ENCODE results near the gene AKAP10.
A peak's percentile ranks its signal among the peaks of the same experiment; 100 is the strongest.
"Not testable (repeated sequence)": the region's sequence is repeated elsewhere in the genome, so short reads cannot be mapped to it uniquely, and the experiment has no call there.

The AKAP10 gene

GRCh38 chr17:19867329-19868078 is 110.1 kb downstream of the AKAP10 start, which contains the start of gene ULK2:
TSS of gene ULK2 (minus strand) at chr17:19867936. CDS start at chr17:19867417, 519 bp downstream.
- DNase-seq (ENCODE audit: low read depth) = peak; percentile 18

GRCh38 chr17:19867079-19867328 is 110.6 kb downstream of the AKAP10 start:
- peak; percentile 35 for DNase-seq (ENCODE audit: low read depth)

GRCh38 chr17:19865021-19865420 is 112.6 kb downstream of the AKAP10 start:
- DNase-seq (ENCODE audit: low read depth) = no peak

- not testable (repeated sequence) for DNase-seq (ENCODE audit: low read depth)
Measured at GRCh38 chr17:19860647-19861177, 116.9 kb downstream of the AKAP10 start.

GRCh38 chr17:19857640-19858039 is 120.0 kb downstream of the AKAP10 start:
- DNase-seq (ENCODE audit: low read depth) = no peak

Data from stimulated activated CD8-positive, alpha-beta memory T cell treated with anti-CD3 and anti-CD28 coated beads, Interleukin-4, amount 100 ng/mL, for 24 hours (primary cell).